Measurements from ENCODE around the gene PRSS38. TPM values are rescaled to one million over a fixed set of nuclear protein-coding genes. Genes with fewer than 3 reads are reported as not detected.

The PRSS38 gene
- not detected for total RNA-seq

- TF ChIP-seq, protein P1, sequence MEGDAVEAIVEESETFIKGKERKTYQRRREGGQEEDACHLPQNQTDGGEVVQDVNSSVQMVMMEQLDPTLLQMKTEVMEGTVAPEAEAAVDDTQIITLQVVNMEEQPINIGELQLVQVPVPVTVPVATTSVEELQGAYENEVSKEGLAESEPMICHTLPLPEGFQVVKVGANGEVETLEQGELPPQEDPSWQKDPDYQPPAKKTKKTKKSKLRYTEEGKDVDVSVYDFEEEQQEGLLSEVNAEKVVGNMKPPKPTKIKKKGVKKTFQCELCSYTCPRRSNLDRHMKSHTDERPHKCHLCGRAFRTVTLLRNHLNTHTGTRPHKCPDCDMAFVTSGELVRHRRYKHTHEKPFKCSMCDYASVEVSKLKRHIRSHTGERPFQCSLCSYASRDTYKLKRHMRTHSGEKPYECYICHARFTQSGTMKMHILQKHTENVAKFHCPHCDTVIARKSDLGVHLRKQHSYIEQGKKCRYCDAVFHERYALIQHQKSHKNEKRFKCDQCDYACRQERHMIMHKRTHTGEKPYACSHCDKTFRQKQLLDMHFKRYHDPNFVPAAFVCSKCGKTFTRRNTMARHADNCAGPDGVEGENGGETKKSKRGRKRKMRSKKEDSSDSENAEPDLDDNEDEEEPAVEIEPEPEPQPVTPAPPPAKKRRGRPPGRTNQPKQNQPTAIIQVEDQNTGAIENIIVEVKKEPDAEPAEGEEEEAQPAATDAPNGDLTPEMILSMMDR (IDR thresholded peaks at IDR 0.05), result no peak
- TF ChIP-seq POLR2AphosphoS5 (IDR thresholded peaks at IDR 0.05), result no peak
- no peak for TF ChIP-seq EP300 (IDR thresholded peaks at IDR 0.05)
- TF ChIP-seq POLR2A (IDR thresholded peaks at IDR 0.05), result no peak
- WGBS, result 96% methylated on average over 12 of the region's 44 CpGs
- Histone ChIP-seq H3K9me3 (peaks cover 3% of the 10 kb centered on the region), H3K36me3 (no peaks in the 10 kb centered on the region), H3K27me3 (no peaks in the 10 kb centered on the region), H3K4me1 (no peaks in the 10 kb centered on the region), H3K27ac (no peak within 1 kb of the TSS), H3K4me3 (no peak within 1 kb of the TSS)
- no peak for DNase-seq (ENCODE audit: low spot score in 2 of 2)
Measured at GRCh38 chr1:227815468-227816409, at the start of gene PRSS38. TSS of gene PRSS38 (plus strand) at chr1:227815675. CDS start at chr1:227815717, 42 bp downstream.

DNA sequence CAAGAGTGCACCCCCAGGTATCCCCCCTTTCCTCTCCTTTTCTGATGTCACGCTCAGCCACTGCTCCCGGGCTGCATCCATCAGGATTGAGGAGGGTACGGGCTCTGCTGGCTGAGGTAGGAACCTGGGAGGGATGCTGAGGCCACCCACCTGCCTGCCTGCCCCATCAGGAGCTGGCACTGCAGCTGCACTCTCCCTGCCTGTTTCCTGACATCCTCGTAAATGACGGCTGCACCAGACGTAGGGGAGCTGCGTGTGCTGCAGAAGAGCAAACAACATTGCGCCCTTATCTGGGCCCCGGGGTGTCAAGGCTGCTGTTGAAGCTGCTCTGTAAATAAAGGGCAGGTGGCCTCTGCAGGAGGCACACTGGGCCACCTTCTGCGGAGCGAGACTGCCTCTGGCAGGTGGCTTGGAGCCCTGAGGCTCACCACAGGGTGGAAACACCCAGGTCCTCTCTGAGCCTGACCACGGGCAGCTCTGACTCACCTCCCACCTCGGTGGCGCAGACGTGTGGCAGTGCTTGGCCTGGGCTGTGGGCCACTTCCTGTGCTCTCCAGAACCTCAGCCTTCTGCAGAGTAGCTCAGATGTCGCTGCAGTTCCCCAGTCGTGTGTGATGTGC is 49.4 kb upstream of the PRSS38 start:
- Histone ChIP-seq H3K36me3 (peaks cover 46% of the 10 kb centered on the region), H3K27me3 (no peaks in the 10 kb centered on the region), H3K27ac (no peak overlapping the region), H3K4me1 (peaks cover 25% of the 10 kb centered on the region), H3K9me3 (no peaks in the 10 kb centered on the region), H3K4me3 (no peak overlapping the region)
- TF ChIP-seq, protein P1 (IDR thresholded peaks at IDR 0.05), result no peak
- TF ChIP-seq POLR2AphosphoS5 (IDR thresholded peaks at IDR 0.05) (no peak), EP300 (IDR thresholded peaks at IDR 0.05) (no peak), POLR2A (IDR thresholded peaks at IDR 0.05) (no peak)
- DNase-seq (ENCODE audit: low spot score in 2 of 2), result peak in 1 of 2 donors; percentile 74
- WGBS, result 81% methylated on average over 12 of the region's 17 CpGs

DNA sequence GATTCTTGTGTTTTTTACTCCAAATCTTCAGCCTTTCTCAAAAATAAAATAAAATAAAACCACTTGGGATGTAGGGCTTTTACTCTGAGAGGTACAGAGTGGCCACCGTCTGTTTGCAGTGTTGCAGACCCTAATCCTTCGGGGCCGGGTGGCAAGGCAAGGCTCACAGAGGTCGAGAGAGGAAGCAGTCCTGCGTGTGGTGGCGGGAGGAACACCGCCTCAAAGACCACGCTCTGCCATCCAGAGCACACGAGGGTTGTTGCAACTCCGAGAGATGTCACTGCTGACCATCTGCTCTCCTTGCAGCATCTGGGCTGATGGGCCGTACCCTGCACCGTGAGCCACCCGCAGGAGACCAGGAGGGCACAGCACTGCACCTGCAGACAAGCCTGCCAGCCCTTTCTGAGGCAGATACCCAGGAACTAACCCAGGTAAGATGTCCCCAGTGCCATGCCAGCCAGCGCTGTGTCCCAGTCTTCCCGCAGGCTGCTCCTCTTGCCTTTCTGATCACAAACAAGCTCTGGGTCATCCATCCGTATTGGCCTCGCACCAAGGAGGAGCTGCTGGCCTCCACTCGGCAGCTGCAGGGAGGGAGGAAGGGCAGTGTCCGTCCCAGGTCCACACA is 48.7 kb upstream of the PRSS38 start:
- DNase-seq (ENCODE audit: low spot score in 2 of 2), result peak in 1 of 2 donors; percentile 64
- TF ChIP-seq POLR2AphosphoS5 (IDR thresholded peaks at IDR 0.05) (no peak), POLR2A (IDR thresholded peaks at IDR 0.05) (no peak), EP300 (IDR thresholded peaks at IDR 0.05) (no peak)
- TF ChIP-seq, protein P1 (IDR thresholded peaks at IDR 0.05), result no peak
- WGBS, result 76% methylated on average over 16 of the region's 19 CpGs
- H3K27me3 ChIP-seq, result no peaks in the 10 kb centered on the region
- no peak overlapping the region for H3K27ac ChIP-seq
- no peak overlapping the region for H3K4me3 ChIP-seq
- H3K4me1 ChIP-seq, result peaks cover 25% of the 10 kb centered on the region
- peaks cover 44% of the 10 kb centered on the region for H3K36me3 ChIP-seq
- H3K9me3 ChIP-seq, result no peaks in the 10 kb centered on the region

DNA sequence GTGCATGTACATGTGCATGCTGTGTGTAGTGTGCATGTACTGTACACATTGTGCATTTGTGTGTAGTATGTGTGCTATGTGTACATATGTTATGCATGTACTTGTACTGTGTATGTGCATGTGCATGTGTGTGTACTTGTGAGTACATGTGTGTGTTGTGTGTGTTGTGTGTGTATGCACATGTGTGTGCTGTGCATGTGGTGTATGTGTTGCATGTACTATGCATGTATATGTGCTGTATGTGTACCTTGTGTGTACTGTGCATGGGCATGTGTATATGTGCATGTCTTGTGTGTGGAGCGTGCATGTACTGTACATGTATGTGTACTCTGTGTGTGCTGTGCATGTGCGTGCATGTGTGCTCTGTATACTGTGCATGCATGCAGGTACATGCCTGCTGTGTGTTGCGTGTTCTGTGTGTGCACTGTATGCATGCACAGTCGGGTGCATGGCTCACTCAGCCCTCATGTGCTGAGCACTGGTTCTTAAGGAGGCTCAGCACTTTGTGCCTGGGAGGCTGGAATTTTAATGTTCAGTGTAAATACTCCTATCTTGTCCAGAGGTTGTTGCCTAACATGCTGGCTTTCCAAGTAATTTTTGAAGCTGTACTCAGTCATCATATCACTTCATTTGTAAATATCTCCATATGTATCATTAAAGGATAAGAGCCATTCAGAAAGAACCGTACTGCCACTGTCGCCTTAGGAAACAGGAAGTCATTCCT is 47.9 kb upstream of the PRSS38 start:
- H3K4me3 ChIP-seq, result no peak overlapping the region
- no peaks in the 10 kb centered on the region for H3K27me3 ChIP-seq
- H3K27ac ChIP-seq, result no peak overlapping the region
- no peaks in the 10 kb centered on the region for H3K9me3 ChIP-seq
- no peak for TF ChIP-seq EP300 (IDR thresholded peaks at IDR 0.05)
- peaks cover 17% of the 10 kb centered on the region for H3K4me1 ChIP-seq
- WGBS, result 82% methylated on average over 5 of the region's 6 CpGs
- no peak for DNase-seq (ENCODE audit: low spot score in 2 of 2)
- peaks cover 44% of the 10 kb centered on the region for H3K36me3 ChIP-seq

GRCh38 chr1:227768125-227768439 is 47.4 kb upstream of the PRSS38 start:
- Histone ChIP-seq H3K4me3 (no peak overlapping the region), H3K4me1 (peaks cover 12% of the 10 kb centered on the region), H3K9me3 (no peaks in the 10 kb centered on the region), H3K27ac (no peak overlapping the region), H3K36me3 (peaks cover 44% of the 10 kb centered on the region), H3K27me3 (no peaks in the 10 kb centered on the region)
- DNase-seq (ENCODE audit: low spot score in 2 of 2), result no peak
- 88% methylated on average over 6 of the region's 7 CpGs for WGBS
- no peak for TF ChIP-seq EP300 (IDR thresholded peaks at IDR 0.05)
